ENCODE results near the gene UGGT2.
A peak's percentile ranks its signal among the peaks of the same experiment; 100 is the strongest.
"Not testable (repeated sequence)": the region's sequence is repeated elsewhere in the genome, so short reads cannot be mapped to it uniquely, and the experiment has no call there.

The UGGT2 gene

DNA sequence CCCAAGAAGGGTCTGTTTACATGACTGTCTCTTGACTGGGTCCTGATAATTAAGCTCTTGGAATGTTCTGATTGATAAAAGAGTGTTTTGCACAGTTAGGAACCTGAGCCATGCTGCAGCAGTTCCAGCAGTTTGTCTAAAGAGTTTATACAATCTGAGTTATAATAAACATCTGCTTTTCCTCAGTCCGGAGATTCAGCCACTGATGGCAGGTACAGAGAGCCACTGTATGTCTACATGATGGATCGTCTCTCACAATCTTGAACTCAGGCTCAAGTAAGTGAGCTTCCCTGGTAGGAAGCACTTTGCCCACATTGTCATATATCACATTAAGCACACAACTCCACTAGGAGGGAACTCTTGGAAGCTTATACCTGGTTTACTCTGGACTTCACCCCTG lies 84.3 kb downstream of the UGGT2 start:
- no peak for DNase-seq

- DNase-seq = no peak
Observed at GRCh38 chr13:95957331-95957730, 95.9 kb downstream of the UGGT2 start.

DNA sequence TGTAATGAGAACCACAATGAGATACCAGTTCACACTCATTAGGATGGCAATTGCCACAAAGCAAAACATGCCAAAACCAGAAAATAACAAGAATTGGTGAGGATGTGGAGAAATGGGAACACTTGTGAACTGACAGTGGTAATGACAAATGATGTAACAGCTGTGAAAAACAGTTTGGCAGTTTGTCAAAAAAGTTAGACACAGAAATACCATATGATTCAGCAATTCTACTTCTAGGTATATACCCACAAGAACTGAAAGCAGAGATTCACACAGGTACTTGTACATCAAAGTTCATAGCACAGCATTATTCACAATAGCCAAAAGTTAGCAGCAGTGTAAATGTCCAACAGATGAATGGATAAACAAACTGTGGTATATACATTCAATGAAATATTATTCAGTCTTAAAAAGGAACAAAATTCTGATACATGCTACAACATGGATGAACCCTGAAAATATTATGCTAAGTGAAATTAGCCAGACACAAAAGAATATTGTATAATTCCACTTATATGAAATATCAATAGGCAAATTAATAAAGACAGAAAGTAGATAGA lies 96.5 kb downstream of the UGGT2 start:
- DNase-seq = no peak

DNA sequence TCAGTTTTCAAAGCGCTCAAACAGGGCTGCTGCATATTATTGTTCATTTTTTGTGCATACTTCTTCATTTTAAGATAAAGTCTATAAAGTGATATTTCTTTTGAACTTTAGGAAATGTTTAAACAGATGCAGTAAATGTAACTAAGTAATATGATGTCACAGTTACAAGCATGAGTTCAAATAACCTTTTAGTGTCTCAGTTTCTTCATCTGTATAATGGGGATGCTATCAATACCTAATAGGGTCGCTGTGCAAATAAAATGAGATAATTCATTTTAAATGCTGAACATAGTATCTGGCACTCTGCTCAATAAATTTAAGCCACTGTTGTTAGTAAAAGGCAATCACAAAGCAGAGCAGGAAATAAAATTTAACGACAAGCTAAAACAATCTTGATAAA lies 97.5 kb downstream of the UGGT2 start:
- no peak for DNase-seq

- no peak for DNase-seq
Observed at GRCh38 chr13:95955255-95955654, 97.9 kb downstream of the UGGT2 start.

- DNase-seq = no peak
Observed at GRCh38 chr13:95954266-95954665, 98.9 kb downstream of the UGGT2 start.

DNA sequence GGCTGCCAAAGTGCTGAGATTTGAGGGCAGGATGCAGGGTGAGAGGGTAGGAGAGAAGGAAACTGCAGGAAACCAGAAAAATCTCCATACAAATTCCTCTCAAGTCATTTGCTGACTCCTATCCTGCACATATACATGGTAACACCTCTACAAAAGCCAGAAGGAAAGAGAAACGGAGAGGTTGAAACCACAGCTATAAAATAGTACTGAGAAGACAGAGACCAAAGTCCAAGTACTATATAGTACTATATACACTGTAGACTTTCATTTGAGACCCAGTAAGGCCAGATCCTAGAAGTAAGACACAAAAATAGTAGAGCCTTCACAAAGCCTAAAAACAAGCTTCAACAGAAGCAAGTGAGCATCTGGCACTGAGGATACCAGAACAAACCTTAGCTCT lies 103.1 kb downstream of the UGGT2 start:
- no peak for DNase-seq

DNA sequence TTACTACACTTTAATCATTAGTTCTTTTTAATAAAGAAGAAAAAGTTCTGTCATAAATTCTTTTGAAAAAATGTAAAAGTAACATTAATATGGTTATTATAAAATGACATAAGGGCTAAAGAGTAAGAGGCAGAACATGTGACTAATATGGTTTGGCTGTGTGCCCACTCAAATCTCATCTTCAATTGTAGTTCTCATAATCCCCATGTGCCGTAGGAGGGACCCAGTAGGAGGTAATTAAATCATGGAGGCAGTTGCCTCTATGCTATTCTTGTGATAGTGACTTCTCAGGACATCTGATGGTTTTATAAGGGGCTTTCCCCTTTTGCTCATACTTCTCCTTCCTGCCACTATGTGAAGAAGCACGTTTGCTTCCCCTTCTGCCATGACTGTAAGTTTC lies 104.5 kb downstream of the UGGT2 start:
- DNase-seq = no peak

- no peak for DNase-seq
Observed at GRCh38 chr13:95937714-95938320, 115.4 kb downstream of the UGGT2 start.

DNA sequence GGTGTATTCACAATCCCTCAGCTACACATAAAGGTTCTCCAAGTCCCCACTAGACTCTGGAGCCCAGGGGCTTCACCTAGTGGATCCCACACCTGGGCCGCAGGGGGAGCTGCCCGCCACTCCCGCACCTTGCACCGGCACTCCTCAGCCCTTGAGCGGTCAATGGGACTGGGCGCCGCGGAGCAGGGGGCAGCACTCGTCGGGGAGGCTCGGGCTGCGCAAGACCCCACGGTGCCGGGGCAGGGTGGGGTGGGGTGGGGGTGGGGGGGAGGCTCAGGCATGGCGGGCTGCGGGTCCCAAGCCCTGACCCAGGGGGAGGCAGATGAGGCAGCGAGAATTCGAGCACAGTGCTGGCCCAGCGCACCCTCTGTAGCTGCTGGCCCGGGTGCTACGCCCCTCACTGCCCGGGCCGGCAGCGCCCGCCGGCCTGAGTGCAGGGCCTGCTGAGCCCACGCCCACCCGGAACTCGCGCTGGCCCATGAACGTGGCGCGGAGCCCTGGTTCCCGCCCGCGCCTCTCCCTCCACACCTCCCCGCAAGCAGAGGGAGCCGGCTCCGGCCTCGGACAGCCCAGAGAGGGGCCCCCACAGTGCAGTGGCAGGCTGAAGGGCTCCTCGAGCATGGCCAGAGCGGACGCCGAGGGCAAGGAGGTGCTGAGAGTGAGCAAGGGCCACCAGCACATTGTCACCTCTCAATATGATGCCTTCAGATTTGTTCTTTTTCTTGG lies 121.7 kb downstream of the UGGT2 start:
- no peak for DNase-seq

DNA sequence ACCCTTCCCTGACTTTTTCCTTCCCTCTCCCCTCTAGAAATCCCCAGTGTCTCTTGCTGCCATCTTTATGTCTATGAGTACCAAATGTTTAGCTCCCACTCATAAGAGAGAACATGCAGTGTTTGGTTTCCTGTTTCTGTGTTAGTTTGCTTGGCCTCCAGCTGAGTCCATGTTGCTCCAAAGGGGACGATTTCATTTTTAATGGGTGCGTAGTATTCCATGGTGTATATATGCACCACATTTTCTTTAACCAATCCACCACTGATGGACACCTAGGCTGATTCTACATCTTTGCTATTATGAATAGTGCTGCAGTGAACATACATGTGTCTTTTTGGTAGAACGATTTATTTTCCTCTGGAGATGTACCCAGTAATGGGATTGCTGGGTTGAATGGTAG lies 123.8 kb downstream of the UGGT2 start:
- DNase-seq = no peak

DNA sequence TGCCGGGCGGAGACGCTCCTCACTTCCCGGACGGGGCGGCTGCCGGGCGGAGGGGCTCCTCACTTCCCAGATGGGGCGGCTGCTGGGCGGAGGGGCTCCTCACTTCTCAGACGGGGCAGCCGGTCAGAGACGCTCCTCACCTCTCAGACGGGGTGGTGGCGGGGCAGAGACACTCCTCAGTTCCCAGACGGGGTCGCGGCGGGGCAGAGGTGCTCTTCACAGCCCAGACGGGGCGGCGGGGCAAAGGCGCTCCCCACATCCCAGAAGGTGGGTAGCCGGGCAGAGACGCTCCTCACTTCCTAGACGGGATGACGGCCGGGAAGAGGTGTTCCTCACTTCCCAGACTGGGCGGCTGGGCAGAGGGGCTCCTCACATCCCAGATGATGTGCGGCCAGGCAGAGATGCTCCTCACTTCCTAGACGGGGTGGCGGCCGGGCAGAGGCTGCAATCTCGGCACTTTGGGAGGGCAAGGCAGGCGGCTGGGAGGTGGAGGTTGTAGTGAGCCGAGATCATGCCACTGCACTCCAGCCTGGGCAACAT lies 124.8 kb downstream of the UGGT2 start:
- DNase-seq = not testable (repeated sequence)

GRCh38 chr13:95926231-95926630 lies 127.0 kb downstream of the UGGT2 start:
- no peak for DNase-seq

DNA sequence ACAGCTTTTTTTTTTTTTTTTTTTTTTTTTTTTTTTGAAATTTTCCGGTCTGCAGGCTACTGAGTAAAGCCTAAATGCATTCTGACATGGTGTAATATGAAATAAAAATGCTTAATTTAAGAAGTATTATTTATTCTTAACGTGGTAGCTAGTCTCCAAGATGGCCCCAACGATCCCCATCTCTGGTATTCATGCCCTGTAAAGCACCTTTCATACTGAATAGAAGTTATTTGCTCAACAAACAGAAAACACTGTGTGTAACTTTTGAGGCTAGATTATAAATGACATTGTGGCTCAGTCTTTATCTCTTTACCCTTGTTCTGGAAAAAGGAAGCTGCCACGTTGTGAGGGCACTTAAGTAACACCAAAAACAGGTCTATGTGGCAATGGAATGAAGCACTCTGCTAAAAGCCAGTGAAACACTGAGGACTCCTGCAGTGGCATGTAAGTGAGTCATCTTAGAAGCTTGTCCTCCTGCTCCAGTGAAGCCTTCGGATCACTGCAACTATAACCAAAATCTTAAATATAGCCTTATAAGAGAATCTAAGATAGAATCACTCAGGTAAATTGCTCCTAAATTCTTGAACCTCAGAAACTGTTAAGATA lies 128.7 kb downstream of the UGGT2 start:
- DNase-seq = no peak

GRCh38 chr13:95921485-95921884 lies 131.7 kb downstream of the UGGT2 start:
- DNase-seq = peak; percentile 58

DNA sequence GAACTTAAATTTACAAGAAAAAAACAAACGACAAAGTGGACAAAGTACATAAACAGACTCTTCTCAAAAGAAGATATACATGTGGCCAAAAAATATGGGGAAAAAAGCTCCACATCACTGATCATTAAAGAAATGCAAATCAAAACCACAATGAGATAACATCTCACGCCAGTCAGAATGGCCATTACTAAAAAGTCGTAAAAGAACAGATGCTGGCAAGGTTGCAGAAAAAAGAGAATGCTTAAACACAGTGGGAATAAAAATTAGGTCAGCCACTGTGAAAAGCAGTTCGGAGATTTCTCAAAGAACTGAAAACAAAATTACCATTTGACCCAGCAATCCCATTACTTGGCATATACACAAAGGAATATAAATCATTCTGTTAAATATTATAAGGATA lies 132.7 kb downstream of the UGGT2 start:
- peak; percentile 72 for DNase-seq

DNA sequence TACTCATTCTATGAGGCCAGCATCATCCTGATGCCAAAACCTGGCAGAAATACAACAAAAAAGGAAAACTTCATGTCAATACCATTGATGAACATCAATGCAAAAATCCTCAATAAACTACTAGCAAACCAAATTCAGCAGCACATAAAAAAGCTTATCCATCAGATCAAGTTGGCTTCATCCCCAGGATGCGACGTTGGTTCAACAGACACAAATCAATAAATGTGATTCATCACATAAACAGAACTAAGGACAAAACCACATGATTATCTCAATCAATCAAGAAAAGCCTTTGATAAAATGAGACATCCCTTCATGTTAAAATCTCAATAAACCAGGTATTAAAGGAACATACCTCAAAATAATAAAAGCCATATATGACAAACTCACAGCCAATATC lies 134.3 kb downstream of the UGGT2 start:
- no peak for DNase-seq

DNA sequence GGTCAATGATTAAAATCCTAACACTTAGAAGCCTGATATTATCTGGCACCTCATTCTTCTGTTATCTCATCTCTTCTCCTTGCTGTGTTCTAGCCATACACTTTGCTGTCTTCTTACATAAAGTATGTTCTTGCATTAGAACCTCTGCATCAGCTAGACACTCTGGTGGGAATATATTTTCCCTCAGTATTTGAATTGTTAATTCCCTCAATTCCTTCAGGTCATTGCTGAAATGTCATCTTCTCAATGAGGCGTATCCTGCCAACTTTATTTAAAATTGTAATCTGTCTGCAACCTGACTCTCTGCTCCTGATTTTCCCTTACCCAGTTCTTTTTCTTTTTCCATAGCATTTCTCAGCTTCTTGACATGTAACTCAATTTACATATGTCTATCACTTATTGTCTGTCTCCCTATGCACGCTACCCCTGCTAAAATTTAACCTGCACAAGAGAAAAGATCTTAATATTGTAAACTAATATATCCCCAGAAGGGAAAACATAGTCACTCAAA lies 138.2 kb downstream of the UGGT2 start:
- DNase-seq = peak; percentile 32

DNA sequence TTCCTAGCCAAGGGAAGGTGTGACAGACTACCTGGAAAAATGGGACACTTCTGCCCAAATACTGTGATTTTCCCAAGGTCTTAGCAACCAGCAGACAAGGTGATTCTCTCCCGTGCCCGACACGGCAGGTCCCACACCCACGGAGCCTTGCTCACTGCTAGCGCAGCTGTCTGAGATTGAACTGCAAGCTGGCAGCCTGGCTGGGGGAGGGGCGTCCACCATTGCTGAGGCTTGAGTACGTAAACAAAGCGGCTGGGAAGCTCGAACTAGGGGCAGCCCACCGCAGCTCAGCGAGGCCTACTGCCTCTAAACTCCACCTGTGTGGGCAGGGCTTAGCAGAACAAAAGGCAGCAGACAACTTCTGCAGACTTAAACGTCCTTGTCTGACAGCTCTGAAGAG lies 146.2 kb downstream of the UGGT2 start:
- no peak for DNase-seq

DNA sequence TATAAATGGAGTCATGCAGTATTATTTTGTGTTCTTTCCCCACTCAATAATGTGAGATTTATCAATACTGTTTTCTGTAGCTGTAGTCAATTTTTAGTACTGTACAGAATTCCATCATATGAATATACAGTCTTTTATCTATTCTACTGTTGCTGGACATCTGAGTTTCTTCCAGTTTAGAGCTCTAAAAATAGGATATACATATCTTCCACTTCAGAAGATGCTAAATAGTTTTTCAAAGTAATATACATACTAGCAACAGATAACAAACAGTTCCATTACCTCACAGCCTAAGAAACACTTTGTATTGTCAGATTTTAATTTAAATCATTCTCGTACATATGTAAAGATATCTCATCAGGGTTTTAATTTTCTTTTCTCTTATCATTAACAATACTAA lies 149.6 kb downstream of the UGGT2 start:
- no peak for DNase-seq

DNA sequence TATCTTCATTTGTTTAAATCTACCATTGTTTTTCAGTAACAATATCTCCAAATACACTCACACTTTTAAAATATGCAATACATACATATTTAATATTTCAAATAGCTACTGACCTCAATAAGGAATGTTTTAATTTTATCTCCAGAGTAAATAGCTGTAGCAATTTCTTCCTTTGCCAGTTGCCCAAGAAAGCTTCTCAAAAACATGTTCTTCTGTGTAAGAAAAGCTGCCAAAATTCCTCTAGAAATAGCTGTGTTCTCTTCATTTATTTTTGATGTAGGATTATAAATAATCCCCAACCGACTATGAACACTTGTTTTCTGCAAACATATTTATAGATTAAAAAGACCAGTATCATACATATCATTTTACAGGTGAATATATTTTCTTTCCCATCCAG lies 150.5 kb downstream of the UGGT2 start:
- DNase-seq = no peak

DNA sequence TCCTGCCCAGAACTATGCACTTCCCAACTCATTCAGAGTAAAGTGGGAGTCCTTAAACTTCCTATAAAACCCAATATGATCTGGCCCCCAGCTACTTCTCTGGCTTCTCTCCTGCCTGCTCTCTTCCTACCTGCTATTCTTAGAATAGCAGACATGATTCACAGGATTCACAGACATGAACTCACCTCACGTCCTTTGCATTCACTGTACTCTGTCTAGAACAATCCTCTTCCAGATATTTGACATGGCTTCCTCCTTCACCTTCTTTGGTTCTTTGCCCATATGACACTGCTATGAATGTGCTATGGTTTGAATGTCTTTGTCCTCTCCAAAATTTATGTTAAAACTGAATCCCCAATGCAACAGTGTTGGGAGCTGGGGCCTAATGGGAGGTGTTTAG lies 154.9 kb downstream of the UGGT2 start:
- no peak for DNase-seq

- no peak for DNase-seq
Observed at GRCh38 chr13:95896301-95896700, 156.9 kb downstream of the UGGT2 start.

GRCh38 chr13:95893861-95894260 lies 159.3 kb downstream of the UGGT2 start:
- no peak for DNase-seq
